Keratinocyte (primary cell): ENCODE measurements around the gene LPXN.

Experiments used
- EZH2 ChIP-seq: IDR thresholded peaks from one replicate; pipeline ENCODE4 v1.6.1; 2012; ENCODE audit warnings: inconsistent platforms, mild to moderate bottlenecking, low read length, moderate library complexity
- TF ChIP-seq, protein P1 (sequence below), 3 experiments: IDR thresholded peaks in 1 of 3; conservative IDR thresholded peaks in 1 of 3; optimal IDR thresholded peaks in 1 of 3; 2 replicates in 2 of 3; 3 replicates in 1 of 3; pipeline versions ENCODE3 to v1.5.1; 2011; ENCODE audit warnings: low read length in 3 of 3, mild to moderate bottlenecking in 3 of 3, moderate library complexity in 2 of 3, control low read depth in 1 of 3, inconsistent platforms in 1 of 3; ENCODE audit not compliant: insufficient read depth in 2 of 3; ENCODE audit errors: extremely low read depth in 1 of 3

DNA sequence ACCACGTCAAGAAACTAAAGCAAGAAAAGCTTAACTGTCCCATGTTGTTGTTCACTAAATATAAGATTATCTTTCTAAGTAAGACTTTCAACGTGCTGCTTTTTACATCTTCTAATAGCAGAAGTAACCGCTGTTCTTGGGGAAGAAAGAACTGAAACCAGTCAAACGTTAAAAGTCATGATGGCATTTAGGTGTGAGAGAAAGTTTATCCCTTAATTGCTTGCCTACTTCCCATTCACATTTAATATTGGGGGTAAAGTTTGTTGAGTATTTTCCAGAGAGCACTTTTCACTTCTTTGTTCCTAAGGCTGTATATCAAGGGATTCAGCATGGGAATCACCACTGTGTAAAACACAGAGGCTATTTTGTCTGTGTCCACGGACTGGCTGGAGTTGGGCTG is 68.7 kb downstream of the LPXN start:
- TF ChIP-seq, protein P1, sequence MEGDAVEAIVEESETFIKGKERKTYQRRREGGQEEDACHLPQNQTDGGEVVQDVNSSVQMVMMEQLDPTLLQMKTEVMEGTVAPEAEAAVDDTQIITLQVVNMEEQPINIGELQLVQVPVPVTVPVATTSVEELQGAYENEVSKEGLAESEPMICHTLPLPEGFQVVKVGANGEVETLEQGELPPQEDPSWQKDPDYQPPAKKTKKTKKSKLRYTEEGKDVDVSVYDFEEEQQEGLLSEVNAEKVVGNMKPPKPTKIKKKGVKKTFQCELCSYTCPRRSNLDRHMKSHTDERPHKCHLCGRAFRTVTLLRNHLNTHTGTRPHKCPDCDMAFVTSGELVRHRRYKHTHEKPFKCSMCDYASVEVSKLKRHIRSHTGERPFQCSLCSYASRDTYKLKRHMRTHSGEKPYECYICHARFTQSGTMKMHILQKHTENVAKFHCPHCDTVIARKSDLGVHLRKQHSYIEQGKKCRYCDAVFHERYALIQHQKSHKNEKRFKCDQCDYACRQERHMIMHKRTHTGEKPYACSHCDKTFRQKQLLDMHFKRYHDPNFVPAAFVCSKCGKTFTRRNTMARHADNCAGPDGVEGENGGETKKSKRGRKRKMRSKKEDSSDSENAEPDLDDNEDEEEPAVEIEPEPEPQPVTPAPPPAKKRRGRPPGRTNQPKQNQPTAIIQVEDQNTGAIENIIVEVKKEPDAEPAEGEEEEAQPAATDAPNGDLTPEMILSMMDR (optimal IDR thresholded peaks at IDR 0.05 in 1 of 3, IDR thresholded peaks at IDR 0.05 in 1 of 3, conservative IDR thresholded peaks at IDR 0.05 in 1 of 3; ENCODE audit: extremely low read depth in 1 of 3, insufficient read depth in 2 of 3, low read length in 3 of 3), result no peak
- no peak for TF ChIP-seq EZH2
